BJ (cell line): ENCODE data around the gene INTS3. TPM values are rescaled to one million over a fixed set of nuclear protein-coding genes. Genes with fewer than 3 reads are reported as not detected.

Experiments used
- CTCF ChIA-PET: fragments of 350-600 bp; formaldehyde crosslinking; extraction: SDS; loops from one replicate; lab custom pipeline; 2021; ENCODE audit warnings: antibody characterized with exemption, inconsistent platforms; lab: Yijun Ruan, JAX
- POLR2A ChIA-PET: fragments of 300-600 bp; sonication (Branson Sonifier 250); formaldehyde crosslinking; extraction: SDS; loops from one replicate; lab custom pipeline; 2021; ENCODE audit warnings: antibody characterized with exemption; lab: Charles Lee
- DNase-seq: peaks from one replicate; pipeline ENCODE4 v3.0.0-alpha.2; 2011; ENCODE audit warnings: low read depth
- H3K27me3 ChIP-seq: 2 replicates; pipeline ENCODE4 v1.6.0; 2011; ENCODE audit warnings: low read length; ENCODE audit not compliant: control insufficient read depth, insufficient read depth
- H3K36me3 ChIP-seq: 2 replicates; pipeline ENCODE4 v1.5.1; 2011; ENCODE audit warnings: low read length; ENCODE audit not compliant: control insufficient read depth, insufficient read depth
- H3K4me3 ChIP-seq: 2 replicates; pipeline ENCODE4 v1.5.1; 2011; ENCODE audit warnings: low read depth, mild to moderate bottlenecking, control low read depth, low read length
- polyA plus RNA-seq: library from polyadenylated mRNA; depleted of rRNA; stranded (reverse); fragments of >200 nt; gene quantifications from 2 replicates; pipeline ENCODE4 v1.2.3, GENCODE V29; 2011
- TF ChIP-seq, protein P1 (sequence below): IDR thresholded peaks from 2 replicates; pipeline ENCODE4 v1.5.1; 2011; ENCODE audit warnings: low read depth, mild to moderate bottlenecking, control low read depth, inconsistent platforms, low read length, moderate library complexity; ENCODE audit not compliant: insufficient read depth

INTS3 gene
- polyA plus RNA-seq, 1 experiment, result 52.8 TPM

DNA sequence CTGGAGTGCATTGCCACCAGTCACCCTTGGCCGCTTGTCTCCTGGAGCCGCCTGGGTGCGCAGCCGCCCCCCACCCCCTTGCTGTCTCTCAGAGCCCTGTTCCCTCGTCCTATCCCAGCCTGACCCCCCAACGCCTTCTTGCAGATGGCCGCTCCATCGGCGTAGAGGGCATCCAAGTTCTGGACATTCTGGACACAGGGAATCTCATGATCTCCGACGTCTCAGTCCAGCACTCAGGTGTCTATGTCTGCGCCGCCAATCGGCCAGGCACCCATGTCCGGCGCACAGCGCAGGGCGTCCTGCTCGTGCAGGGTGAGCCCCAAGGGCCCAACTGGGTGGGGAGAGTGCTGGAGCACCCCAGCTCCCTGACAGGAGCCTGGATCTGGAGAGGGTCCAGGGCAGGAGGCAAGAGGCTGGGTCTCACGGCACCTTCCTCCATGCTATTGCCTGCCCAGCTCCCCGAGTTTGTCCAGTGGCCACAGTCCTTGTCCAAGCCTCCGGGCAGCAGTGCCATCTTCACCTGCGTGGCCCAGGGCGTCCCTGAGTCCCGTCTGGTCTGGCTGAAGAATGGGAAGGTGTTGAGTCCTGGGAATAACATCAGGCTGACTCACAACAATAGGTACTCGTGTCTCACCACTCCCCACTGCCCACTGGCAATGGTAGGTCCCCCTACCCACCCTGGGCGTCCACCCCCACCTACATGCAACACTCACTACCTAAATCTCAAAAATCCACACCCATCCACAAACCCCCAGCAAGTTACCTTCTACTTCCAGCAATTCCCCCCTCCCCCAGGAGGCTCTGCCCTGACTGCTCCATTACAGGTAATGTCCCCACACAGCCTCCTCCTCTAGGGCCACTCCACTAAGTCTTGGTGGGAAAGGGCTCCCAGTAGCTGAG, 72.0 kb downstream of the INTS3 start:
- peaks cover 5% of the 10 kb centered on the region for H3K36me3 ChIP-seq
- CTCF ChIA-PET, result interaction anchor here (4.3 kb wide), 1 partner anchor 187 kb away, joined by 21 read pairs; the partner anchor contains the start of gene RAB13
- DNase-seq, result no peak
- TF ChIP-seq, protein P1, sequence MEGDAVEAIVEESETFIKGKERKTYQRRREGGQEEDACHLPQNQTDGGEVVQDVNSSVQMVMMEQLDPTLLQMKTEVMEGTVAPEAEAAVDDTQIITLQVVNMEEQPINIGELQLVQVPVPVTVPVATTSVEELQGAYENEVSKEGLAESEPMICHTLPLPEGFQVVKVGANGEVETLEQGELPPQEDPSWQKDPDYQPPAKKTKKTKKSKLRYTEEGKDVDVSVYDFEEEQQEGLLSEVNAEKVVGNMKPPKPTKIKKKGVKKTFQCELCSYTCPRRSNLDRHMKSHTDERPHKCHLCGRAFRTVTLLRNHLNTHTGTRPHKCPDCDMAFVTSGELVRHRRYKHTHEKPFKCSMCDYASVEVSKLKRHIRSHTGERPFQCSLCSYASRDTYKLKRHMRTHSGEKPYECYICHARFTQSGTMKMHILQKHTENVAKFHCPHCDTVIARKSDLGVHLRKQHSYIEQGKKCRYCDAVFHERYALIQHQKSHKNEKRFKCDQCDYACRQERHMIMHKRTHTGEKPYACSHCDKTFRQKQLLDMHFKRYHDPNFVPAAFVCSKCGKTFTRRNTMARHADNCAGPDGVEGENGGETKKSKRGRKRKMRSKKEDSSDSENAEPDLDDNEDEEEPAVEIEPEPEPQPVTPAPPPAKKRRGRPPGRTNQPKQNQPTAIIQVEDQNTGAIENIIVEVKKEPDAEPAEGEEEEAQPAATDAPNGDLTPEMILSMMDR, result no peak
- POLR2A ChIA-PET, result no interaction called here
- no peaks in the 10 kb centered on the region for H3K27me3 ChIP-seq
- no peak overlapping the region for H3K4me3 ChIP-seq

DNA sequence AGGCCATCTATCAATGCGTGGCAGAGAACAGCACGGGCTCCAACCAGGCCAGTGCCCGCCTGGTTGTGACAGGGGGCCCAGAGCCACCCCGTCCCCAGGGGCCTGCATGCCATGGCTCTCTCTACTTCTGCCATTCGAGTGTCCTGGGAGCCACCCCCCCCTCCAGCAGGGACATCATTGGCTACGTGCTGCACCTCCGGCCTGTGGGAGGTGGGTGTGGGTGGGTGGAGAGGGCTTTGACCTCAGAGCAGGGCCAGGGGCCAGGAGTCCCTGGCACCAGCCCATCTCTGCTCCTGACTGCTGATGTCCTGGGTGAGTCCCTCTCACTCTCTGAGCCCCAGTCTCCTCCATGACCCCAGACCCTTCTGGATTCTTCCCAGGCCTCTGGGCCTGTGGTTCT, 72.7 kb downstream of the INTS3 start:
- Histone ChIP-seq H3K27me3 (no peaks in the 10 kb centered on the region), H3K4me3 (no peak overlapping the region), H3K36me3 (peaks cover 5% of the 10 kb centered on the region)
- DNase-seq, result no peak
- TF ChIP-seq, protein P1, result no peak
- ChIA-PET POLR2A (no interaction called here), CTCF (no interaction called here)

DNA sequence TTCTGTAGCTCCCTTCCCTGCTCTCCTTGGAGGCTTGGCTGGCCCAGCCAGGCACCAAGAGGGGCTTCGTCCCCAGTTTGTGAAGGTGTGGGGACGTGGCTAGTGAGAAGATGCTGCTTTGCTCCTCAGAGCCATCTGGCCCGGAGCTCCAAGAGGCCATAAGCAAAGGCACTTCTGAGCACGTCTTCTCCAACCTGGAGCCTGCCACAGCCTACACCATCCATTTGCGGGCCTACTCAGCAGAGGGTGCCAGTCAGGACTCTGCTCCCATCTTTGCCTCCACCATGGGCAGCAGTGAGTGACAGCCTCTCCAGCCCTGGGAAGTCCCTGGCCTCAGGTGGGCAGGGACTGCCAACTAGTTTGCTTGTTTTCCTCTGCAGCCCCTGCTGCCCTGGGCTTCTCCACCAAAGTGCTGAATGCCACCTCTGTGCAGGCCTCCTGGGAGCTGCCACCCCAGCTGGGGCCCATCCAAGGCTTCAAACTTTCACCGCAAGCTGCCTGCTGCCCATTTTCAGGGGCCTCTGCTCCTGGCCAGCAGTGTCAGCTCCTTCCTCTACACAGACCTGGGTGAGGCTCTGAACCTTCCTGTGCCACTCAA, 73.3 kb downstream of the INTS3 start:
- ChIA-PET POLR2A (no interaction called here), CTCF (interaction anchor here (0.6 kb wide), 1 partner anchor 184 kb away, joined by 3 read pairs; no protein-coding TSS in a partner anchor)
- TF ChIP-seq, protein P1, result no peak
- peaks cover 5% of the 10 kb centered on the region for H3K36me3 ChIP-seq
- no peaks in the 10 kb centered on the region for H3K27me3 ChIP-seq
- no peak for DNase-seq
- H3K4me3 ChIP-seq, result no peak overlapping the region

DNA sequence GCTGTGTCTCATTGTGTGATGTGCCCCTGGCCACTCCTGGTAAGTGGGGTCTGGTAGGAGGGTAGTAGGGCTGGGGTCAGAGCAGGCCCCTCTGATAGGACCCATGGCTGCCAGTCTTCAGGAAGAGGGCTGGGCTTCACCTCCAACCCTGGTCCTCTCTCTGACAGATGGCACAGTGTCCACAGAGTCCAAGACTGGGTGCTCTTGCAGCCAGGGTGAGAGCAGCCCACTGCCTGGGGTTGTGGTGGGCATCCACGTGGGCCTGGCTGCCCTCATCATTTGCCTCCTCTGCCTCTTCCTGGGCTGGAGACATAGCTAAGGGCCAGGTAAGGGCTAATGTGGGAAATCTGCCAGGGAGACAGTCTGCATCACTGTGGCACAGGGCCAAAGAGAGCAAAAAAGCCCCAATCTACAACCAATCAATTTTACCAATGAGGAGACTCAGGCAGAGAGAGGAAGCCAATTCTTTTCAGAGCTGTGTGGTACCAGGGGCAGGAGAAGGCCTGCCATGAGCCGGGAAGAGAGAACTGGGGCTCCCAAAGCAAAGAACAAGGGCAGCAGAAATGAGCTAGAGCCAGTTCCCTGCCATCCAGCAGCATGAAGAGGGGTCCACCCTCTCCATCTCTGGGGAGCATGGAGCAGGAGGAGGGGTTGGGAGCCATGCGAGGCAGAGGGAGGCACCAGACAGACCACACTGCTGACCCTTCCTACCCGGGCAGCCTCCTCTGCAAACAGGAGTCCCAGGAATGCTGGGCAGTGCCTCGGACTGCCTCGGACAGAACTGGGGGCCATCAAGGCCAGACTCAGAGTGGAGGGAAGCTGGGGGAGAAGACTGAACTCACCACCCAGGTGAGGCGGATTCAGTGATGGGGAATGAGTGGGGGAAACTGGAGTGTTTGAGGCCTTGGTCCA, 74.2 kb downstream of the INTS3 start:
- ChIA-PET CTCF (interaction anchor here (0.6 to 1.8 kb wide), 4 partner anchors 9 to 183 kb away, joined by 3 to 5 read pairs (median 3); partner anchors contain the start of gene RAB13), POLR2A (no interaction called here)
- H3K4me3 ChIP-seq, result no peak overlapping the region
- H3K36me3 ChIP-seq, result peaks cover 5% of the 10 kb centered on the region
- no peak for DNase-seq
- H3K27me3 ChIP-seq, result no peaks in the 10 kb centered on the region
- TF ChIP-seq, protein P1, result no peak
